GM12878 (cell line): Measurements from ENCODE around the gene ETS1.

ENCODE experiments used
- POLR2A ChIP-seq: IDR thresholded peaks from 2 replicates; pipeline ENCODE4 v1.6.1; 2011; ENCODE audit warnings: low read depth, mild to moderate bottlenecking, low read length
- SIN3A ChIP-seq: IDR thresholded peaks from 2 replicates; pipeline ENCODE4 v1.6.1; 2012; ENCODE audit warnings: low read depth, low read length, improper control_type of control experiment

DNA sequence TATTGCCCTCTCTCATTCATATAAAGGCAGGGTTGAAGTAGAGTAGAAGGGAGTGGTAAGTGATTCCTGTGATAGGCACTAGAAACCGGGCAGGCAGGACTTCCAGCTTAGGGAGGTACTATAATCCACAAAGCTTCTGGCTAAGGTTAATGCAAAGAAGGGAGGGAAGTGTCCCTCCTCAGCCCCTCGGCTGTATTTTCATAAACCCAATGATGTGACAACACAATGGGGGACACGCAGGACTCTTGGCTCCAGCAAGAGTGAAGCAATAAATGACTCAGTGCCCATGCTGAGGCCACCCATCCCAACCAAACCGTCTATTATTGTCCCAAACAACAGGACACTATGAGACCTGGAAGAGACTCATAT, 90.7 kb downstream of the ETS1 start:
- TF ChIP-seq POLR2A: no peak
- TF ChIP-seq SIN3A: no peak
